Brain microvascular endothelial cell (primary cell): Measurements from ENCODE around the gene TRIM41.

Experiments
- DNase-seq: peaks from one replicate; pipeline ENCODE4 v3.0.0-alpha.2; 2020
- H3K27ac ChIP-seq: fragments of 250-450 bp; sonication (Bioruptor Pico); 2 replicates; pipeline ENCODE4 v1.5.1; 2020; ENCODE audit warnings: mild to moderate bottlenecking, moderate library complexity
- H3K27me3 ChIP-seq: fragments of 250-450 bp; sonication (Bioruptor Pico); replicated peaks from 2 replicates; pipeline ENCODE4 v1.5.1; 2020; ENCODE audit warnings: mild to moderate bottlenecking
- H3K36me3 ChIP-seq: fragments of 250-450 bp; sonication (Bioruptor Pico); replicated peaks from 2 replicates; pipeline ENCODE4 v1.5.1; 2020; ENCODE audit warnings: mild to moderate bottlenecking
- H3K4me3 ChIP-seq: 2 replicates; pipeline ENCODE4 v1.5.1; 2011; ENCODE audit warnings: low read depth, mild to moderate bottlenecking, control low read depth, low read length, moderate library complexity
- in situ Hi-C: cut with HindIII; loops from 2 replicates; pipeline ENCODE4 v1.10.0; 2017; ENCODE audit warnings: low sequenced_read_pairs, low pct_ligation_motif_present
- TF ChIP-seq, protein P1 (sequence below): IDR thresholded peaks from 2 replicates; pipeline ENCODE4 v1.5.1; 2011; ENCODE audit warnings: low read depth, mild to moderate bottlenecking, moderate library complexity, low read length, control low read depth, inconsistent platforms; ENCODE audit errors: missing control alignments

Gene TRIM41

GRCh38 chr5:181198106-181198685, 24.9 kb upstream of the TRIM41 start:
- no peak for DNase-seq
- no peak overlapping the region for H3K4me3 ChIP-seq
- in situ Hi-C loops: no loop called here
- TF ChIP-seq, protein P1, sequence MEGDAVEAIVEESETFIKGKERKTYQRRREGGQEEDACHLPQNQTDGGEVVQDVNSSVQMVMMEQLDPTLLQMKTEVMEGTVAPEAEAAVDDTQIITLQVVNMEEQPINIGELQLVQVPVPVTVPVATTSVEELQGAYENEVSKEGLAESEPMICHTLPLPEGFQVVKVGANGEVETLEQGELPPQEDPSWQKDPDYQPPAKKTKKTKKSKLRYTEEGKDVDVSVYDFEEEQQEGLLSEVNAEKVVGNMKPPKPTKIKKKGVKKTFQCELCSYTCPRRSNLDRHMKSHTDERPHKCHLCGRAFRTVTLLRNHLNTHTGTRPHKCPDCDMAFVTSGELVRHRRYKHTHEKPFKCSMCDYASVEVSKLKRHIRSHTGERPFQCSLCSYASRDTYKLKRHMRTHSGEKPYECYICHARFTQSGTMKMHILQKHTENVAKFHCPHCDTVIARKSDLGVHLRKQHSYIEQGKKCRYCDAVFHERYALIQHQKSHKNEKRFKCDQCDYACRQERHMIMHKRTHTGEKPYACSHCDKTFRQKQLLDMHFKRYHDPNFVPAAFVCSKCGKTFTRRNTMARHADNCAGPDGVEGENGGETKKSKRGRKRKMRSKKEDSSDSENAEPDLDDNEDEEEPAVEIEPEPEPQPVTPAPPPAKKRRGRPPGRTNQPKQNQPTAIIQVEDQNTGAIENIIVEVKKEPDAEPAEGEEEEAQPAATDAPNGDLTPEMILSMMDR: no peak
- H3K27ac ChIP-seq: no peak overlapping the region
- H3K27me3 ChIP-seq: no peaks in the 10 kb centered on the region
- H3K36me3 ChIP-seq: no peaks in the 10 kb centered on the region

DNA sequence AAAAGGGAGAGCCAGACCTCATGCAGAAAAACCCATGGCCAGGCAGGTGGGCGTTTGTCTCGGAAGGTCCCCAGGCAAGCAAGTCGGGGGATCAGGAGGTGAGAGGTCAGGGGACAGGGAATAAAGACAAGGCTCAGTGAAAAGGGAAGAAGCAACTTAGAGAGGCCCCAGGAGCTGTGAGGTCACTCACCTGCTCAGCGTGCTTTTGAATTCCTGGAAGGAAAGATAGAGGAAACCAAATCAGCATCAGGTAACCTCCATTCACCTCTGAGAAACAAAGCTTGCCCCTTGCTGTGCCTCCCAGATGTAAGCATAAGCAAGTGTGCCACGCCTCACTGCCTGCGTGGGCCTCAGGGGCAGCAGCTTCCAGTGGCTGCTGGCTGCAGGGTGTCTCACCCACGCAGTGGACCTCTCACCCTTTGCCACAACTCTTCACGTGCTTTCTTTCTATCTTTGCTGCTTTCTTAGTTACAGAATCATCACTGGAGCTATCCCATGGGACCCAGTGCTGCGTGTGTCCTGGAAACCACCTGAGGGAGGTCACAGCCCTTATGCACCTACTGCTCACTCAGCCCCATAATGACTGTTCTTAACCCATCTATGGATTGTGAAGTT, 24.1 kb upstream of the TRIM41 start:
- H3K27me3 ChIP-seq: no peaks in the 10 kb centered on the region
- H3K36me3 ChIP-seq: no peaks in the 10 kb centered on the region
- H3K27ac ChIP-seq: no peak overlapping the region
- no peak for DNase-seq
- no peak overlapping the region for H3K4me3 ChIP-seq
- in situ Hi-C loops: no loop called here
- TF ChIP-seq, protein P1: no peak

- no peaks in the 10 kb centered on the region for H3K36me3 ChIP-seq
- H3K27ac ChIP-seq: no peak overlapping the region
- TF ChIP-seq, protein P1: no peak
- in situ Hi-C loops: no loop called here
- DNase-seq: no peak
- H3K27me3 ChIP-seq: no peaks in the 10 kb centered on the region
- H3K4me3 ChIP-seq: no peak overlapping the region
Observed at GRCh38 chr5:181199881-181200638, 23.0 kb upstream of the TRIM41 start.

GRCh38 chr5:181200816-181201215, 22.3 kb upstream of the TRIM41 start:
- Histone ChIP-seq H3K27me3 (no peaks in the 10 kb centered on the region), H3K36me3 (no peaks in the 10 kb centered on the region), H3K27ac (no peak overlapping the region), H3K4me3 (no peak overlapping the region)
- TF ChIP-seq, protein P1: no peak
- no peak for DNase-seq
- in situ Hi-C loops: no loop called here

DNA sequence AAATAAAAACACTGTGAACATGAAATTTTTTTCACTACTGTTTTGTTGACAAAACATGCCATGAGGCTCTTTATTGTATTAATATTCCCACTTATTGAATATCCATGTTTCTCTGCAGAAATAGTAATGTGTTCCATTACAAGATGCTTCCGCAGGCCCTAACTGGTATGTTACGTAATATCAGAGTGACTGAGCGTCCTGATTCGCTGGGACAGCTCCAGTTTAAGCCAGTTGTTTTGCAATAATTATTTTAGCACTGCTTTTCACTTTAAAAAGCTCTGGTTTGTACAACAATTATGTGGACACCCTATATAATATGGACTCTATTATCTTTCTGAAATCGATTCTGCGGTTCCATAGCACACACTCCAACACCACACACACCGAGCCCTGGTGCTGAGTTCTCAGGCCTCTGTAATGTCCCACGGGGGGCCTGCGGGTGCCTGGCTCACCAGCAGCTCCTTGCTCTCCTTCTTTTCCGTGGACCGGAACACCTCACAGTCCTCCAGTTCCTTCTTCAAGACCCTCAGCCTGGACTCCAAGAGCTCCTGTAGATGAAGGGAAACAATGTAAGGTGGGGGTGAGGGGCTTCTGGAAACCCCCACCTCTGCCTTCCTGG, 19.9 kb upstream of the TRIM41 start:
- Histone ChIP-seq H3K4me3 (no peak overlapping the region), H3K36me3 (no peaks in the 10 kb centered on the region), H3K27ac (no peak overlapping the region), H3K27me3 (no peaks in the 10 kb centered on the region)
- DNase-seq: no peak
- in situ Hi-C loops: no loop called here
- TF ChIP-seq, protein P1: no peak
